ENCODE data around the gene GLDN. TPM values are rescaled to one million over a fixed set of nuclear protein-coding genes. Genes with fewer than 3 reads are reported as not detected.

GLDN gene
- total RNA-seq, 3 donors from 2014 or later = 0.18 TPM; not detected in 2

DNA sequence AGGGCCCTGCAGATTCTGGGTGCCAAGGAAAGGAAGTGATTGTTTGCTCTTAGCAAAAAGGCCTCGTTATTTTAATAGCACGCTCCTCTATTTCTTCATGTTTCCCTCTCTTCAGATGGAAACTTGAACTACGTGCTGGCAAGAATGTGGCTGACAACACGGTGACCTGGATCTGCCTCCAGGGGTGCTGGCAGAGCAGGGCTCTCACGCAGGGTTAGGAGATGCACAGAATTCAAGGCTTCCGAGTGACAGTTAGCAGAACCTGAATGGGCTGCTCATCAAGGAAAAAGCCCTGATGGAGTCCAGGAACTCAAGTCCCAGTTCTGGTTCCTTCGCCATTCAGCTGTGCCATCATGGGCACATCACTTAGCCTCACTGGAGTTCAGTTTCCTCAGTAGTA is 25.7 kb upstream of the GLDN start:
- Mint-ChIP-seq H3K9me3 (no peaks in the 10 kb centered on the region), H3K36me3 (ENCODE audit: insufficient read depth) (no peaks in the 10 kb centered on the region), H3K4me3 (no peak overlapping the region), H3K4me1 (ENCODE audit: low read depth) (no peaks in the 10 kb centered on the region), H3K27me3 (ENCODE audit: low read depth) (no peaks in the 10 kb centered on the region)
- ATAC-seq (no peak), DNase-seq (no peak)

DNA sequence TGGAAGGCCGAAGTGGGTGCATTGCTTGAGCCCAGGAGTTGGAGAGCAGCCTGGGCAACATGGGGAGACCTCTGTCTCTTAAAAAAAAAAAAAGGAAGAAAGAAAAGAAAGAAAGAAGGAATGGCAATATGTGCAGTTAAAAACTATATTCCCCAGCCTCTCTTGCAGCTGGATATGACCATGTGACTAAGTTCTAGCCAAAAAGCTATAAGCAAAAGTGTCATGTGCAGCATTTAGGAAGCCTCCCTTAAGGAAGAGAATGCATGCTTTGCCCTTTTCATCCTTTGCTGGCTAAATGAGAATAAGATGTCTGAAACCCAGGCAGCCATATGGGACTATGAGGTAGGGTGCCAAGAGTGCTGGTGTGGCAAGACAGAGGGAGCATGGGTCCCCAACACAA is 24.8 kb upstream of the GLDN start:
- Mint-ChIP-seq H3K4me1 (ENCODE audit: low read depth) (no peaks in the 10 kb centered on the region), H3K27me3 (ENCODE audit: low read depth) (no peaks in the 10 kb centered on the region), H3K9me3 (no peaks in the 10 kb centered on the region), H3K4me3 (no peak overlapping the region), H3K36me3 (ENCODE audit: insufficient read depth) (no peaks in the 10 kb centered on the region)
- no peak for ATAC-seq
- DNase-seq = no peak

DNA sequence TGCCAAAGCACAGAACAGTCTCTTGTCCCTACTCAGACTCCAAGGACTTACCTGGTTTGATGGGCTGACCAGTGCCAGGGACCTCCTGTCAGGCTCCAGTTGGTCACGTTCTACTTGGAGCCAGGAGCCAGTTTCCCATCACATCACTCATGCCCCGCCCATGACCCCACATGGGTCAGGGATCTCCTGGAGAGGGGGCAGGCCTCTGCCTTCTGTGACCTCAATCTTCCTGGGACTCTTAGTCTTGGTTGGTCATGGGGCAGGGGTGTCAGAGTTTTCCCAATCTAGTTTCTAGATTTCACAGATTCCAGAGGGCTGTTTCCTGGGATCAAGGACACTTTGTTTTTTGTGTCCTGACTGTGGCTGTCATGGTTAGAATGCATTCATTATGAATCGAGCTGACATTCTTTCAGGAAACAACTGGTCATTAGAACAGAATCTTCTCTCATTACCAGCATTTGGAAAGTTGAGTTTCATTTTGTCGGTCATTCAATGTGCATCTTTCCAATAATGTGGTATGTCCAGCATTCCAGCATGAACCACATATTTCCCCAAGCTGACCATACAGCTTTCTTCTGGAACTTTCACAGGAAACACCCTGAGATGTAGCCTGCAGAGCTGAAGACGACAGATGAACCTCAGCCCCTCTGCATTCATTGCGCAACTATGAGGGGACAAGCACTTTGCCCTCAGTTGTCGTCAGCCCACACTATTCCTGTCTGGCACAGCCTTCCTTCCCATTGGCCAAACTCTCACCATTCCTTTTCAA is 22.9 kb upstream of the GLDN start:
- no peak for ATAC-seq

DNA sequence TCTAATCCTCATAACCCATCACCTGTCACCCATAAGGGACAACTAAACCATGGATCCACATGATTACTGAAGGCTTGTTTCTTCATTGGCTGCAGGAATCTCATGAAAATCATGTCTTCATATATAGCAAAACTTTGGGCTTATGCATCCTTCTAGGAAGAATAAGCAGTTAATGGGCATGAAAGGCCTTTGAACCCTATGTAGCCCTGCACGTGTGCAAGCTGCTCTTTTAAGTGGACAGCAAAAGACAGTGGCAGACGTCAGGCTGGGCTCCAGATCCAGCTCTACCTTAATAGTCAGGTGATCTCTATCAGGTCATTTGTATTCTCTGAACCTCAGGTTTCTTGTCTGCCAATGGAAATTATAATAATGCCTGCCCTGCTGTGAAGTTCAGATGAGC is 21.9 kb upstream of the GLDN start:
- Mint-ChIP-seq H3K27me3 (ENCODE audit: low read depth) (peaks cover 3% of the 10 kb centered on the region), H3K9me3 (no peaks in the 10 kb centered on the region), H3K36me3 (ENCODE audit: insufficient read depth) (no peaks in the 10 kb centered on the region), H3K4me3 (no peak overlapping the region), H3K4me1 (ENCODE audit: low read depth) (no peaks in the 10 kb centered on the region)
- DNase-seq = no peak
- ATAC-seq = no peak

More for the DNA sequence above, 22.9 kb upstream of the GLDN start:
- Mint-ChIP-seq H3K36me3 (ENCODE audit: insufficient read depth) (no peaks in the 10 kb centered on the region), H3K4me3 (no peak overlapping the region), H3K4me1 (ENCODE audit: low read depth) (no peaks in the 10 kb centered on the region), H3K27me3 (ENCODE audit: low read depth) (no peaks in the 10 kb centered on the region), H3K9me3 (no peaks in the 10 kb centered on the region)
- DNase-seq = no peak

DNA sequence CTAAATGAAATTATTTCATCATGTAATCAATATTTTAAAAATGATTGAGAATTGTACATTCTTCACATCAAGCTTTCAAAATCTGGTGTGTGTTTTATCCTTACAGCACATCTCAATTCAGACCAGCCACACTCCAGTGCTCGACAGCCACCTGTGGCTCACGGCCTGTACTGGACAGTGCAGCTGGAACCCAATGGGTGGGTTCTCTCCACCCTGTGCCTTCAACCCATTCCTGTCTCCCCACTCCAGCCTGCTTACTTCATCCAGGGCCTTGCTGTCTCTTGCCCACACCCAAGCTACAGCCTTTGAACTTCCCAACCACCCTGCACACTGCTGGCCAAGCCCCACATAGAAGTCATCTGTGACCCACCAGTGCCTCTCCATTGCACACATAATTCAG is 20.6 kb upstream of the GLDN start:
- peaks cover 6% of the 10 kb centered on the region for H3K27me3 Mint-ChIP-seq (ENCODE audit: low read depth)
- no peaks in the 10 kb centered on the region for H3K9me3 Mint-ChIP-seq
- H3K4me1 Mint-ChIP-seq (ENCODE audit: low read depth) = no peaks in the 10 kb centered on the region
- no peak overlapping the region for H3K4me3 Mint-ChIP-seq
- DNase-seq (no peak), ATAC-seq (no peak)
- no peaks in the 10 kb centered on the region for H3K36me3 Mint-ChIP-seq (ENCODE audit: insufficient read depth)

DNA sequence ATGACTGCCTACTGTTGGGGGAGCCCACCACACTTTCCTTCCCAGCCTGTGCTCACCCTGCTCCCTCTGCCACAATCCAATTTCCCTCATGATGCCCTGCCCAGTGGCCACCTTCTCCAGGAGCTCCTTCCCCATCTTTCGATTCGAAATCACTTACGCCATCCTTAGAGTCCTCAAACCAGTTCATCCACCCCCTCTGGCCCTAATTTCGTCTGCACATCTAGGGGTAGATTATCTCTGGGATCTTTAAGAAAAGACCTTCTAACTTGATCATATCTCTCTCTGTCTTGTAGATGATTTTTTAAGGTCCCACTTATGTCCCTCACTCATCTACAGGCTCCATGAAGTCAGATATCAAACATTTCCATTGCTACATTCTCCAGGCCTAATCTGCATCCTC is 20.1 kb upstream of the GLDN start:
- ATAC-seq (no peak), DNase-seq (no peak)
- Mint-ChIP-seq H3K36me3 (ENCODE audit: insufficient read depth) (no peaks in the 10 kb centered on the region), H3K9me3 (no peaks in the 10 kb centered on the region), H3K4me3 (no peak overlapping the region), H3K27me3 (ENCODE audit: low read depth) (peaks cover 6% of the 10 kb centered on the region), H3K4me1 (ENCODE audit: low read depth) (no peaks in the 10 kb centered on the region)

DNA sequence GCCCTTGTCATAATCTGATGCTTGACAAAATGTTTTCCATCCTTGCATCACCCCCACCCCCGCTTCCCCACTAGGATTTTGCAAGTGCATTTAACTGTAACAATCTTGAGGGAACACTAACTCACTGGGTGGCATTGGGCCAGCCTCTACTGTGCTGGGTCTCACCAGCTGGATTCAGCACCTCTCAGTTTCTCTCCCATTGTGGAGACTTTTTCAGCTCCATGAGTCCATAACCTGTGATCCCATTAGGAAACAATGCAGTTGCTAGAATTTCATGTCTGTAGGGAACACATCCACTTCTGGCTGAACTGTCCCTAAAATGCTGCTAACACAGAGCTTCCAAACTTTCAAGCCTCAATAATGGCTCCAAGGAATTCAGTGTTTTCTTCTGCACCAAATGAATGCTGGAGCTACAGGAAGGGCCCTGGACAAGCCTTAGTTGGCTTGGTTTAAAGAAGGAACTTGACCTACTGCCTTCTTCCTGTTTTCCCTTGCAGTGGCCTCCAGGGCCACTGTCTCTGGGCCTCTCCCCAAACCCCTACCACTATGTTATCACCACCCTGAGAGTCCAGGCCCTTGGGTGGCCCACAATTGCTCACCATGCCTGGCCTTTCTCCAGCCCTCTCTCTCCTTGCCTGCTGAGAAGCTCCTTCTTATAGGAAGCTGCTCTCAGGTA is 18.7 kb upstream of the GLDN start:
- no peaks in the 10 kb centered on the region for H3K36me3 Mint-ChIP-seq (ENCODE audit: insufficient read depth)
- no peak overlapping the region for H3K4me3 Mint-ChIP-seq
- no peaks in the 10 kb centered on the region for H3K9me3 Mint-ChIP-seq
- no peaks in the 10 kb centered on the region for H3K4me1 Mint-ChIP-seq (ENCODE audit: low read depth)
- H3K27me3 Mint-ChIP-seq (ENCODE audit: low read depth) = peaks cover 6% of the 10 kb centered on the region
- ATAC-seq (no peak), DNase-seq (no peak)

DNA sequence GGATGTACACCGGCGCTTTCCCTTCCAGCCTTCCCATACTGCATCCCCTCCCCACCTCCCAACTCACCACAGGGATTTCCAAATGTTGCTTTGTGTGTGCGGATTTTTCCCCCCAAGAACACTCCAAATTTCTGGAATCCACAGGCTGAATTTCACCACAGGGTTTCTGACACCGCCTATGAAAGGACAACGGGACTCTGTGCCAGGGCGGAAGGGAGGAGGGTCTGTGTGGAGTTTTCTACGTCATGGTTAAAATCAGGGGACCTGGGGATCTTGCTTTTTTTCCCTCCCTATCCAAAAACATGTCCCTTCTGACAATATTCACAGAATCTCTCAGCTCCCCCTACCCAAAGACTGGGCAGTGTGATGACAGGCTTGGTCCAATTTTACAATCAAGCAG is 17.7 kb upstream of the GLDN start:
- ATAC-seq = no peak
- Mint-ChIP-seq H3K4me1 (ENCODE audit: low read depth) (no peaks in the 10 kb centered on the region), H3K9me3 (no peaks in the 10 kb centered on the region), H3K36me3 (ENCODE audit: insufficient read depth) (no peaks in the 10 kb centered on the region), H3K27me3 (ENCODE audit: low read depth) (peaks cover 6% of the 10 kb centered on the region), H3K4me3 (no peak overlapping the region)
- DNase-seq = no peak

DNA sequence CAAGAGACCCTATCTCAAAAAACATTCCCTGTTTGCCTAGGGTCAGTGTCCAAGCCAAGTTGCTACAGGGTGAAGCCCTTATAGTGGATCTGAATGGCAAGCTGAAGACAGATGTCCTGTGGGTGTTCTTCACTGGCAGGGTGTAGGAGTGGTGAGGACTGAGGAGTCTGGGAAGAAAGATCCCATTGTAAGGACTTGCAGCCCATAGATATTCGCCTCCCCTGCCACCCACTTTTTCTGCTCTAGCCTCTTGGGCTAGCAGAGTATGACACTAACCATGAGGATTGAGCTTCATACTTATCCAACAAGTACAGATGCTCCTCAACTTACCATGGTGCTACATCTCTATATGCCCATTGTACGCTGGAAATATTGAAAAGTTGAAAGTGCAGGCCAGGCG is 16.3 kb upstream of the GLDN start:
- H3K36me3 Mint-ChIP-seq (ENCODE audit: insufficient read depth) = no peaks in the 10 kb centered on the region
- ATAC-seq (no peak), DNase-seq (no peak)
- no peak overlapping the region for H3K4me3 Mint-ChIP-seq
- no peaks in the 10 kb centered on the region for H3K4me1 Mint-ChIP-seq (ENCODE audit: low read depth)
- H3K9me3 Mint-ChIP-seq = no peaks in the 10 kb centered on the region
- H3K27me3 Mint-ChIP-seq (ENCODE audit: low read depth) = peaks cover 6% of the 10 kb centered on the region

DNA sequence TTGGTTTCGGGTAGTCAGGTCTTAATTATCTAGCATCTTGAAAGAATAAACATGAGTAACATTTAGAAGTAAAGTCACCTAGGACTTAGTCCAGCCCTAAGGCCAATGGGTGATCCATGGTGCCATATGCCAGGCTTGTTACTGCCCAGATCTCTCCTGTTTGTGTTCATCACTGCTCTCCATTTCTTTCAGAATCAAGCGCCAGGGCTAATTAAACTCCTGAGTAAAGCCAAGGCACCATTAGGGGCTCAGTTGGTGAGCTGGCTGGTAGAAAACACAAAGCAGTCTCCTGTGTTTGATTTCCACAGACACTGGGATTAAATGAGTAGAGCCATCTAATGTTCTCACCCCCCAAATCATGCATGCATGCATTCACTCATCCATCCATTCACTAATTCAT is 14.4 kb upstream of the GLDN start:
- no peak for ATAC-seq
- Mint-ChIP-seq H3K4me3 (no peak overlapping the region), H3K27me3 (ENCODE audit: low read depth) (peaks cover 6% of the 10 kb centered on the region), H3K4me1 (ENCODE audit: low read depth) (no peaks in the 10 kb centered on the region), H3K36me3 (ENCODE audit: insufficient read depth) (no peaks in the 10 kb centered on the region), H3K9me3 (no peaks in the 10 kb centered on the region)
- DNase-seq = no peak

DNA sequence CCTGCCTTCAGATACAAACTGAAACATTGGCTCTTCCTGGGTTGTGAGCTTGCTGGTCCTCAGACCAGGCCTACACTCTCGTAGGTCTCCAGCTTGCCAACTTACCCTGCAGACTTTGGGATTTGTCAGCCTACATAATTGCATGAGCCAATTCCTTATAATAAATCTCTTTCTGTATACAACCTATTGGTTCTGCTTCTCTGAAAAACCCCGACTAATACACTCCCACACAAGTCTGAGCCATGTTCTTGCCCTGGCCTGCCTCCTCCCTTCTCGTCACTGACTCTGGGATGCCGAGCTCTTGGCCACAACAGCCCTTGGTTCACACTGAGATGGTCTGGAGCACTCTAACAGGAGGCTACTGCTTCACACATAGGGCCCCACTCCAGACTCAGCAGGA is 12.5 kb upstream of the GLDN start:
- DNase-seq = no peak
- H3K4me1 Mint-ChIP-seq (ENCODE audit: low read depth) = no peaks in the 10 kb centered on the region
- peaks cover 5% of the 10 kb centered on the region for H3K27me3 Mint-ChIP-seq (ENCODE audit: low read depth)
- H3K36me3 Mint-ChIP-seq (ENCODE audit: insufficient read depth) = no peaks in the 10 kb centered on the region
- no peak for ATAC-seq
- H3K4me3 Mint-ChIP-seq = no peak overlapping the region
- H3K9me3 Mint-ChIP-seq = no peaks in the 10 kb centered on the region

DNA sequence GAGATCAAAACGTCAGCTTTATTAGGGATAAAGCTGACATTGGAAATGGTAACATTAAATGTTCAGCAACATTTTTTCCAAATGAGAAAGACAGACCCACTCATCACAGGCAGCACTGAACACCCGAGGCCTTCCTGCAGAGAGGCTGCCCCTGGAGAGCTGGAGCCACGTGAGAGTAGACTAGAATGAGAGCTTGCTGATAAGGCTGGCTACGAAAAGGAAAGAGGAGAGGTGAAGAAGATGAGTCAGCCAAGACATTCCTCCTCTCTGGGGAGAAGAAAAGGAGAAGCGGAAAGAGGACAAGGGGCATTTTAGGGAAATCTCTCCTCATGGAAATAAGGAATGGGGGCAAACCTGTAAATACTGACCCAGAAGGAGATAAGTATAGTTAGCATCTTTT is 10.3 kb upstream of the GLDN start:
- H3K4me1 Mint-ChIP-seq (ENCODE audit: low read depth) = no peaks in the 10 kb centered on the region
- no peaks in the 10 kb centered on the region for H3K36me3 Mint-ChIP-seq (ENCODE audit: insufficient read depth)
- no peaks in the 10 kb centered on the region for H3K9me3 Mint-ChIP-seq
- ATAC-seq (no peak), DNase-seq (no peak)
- no peaks in the 10 kb centered on the region for H3K27me3 Mint-ChIP-seq (ENCODE audit: low read depth)
- no peak overlapping the region for H3K4me3 Mint-ChIP-seq

DNA sequence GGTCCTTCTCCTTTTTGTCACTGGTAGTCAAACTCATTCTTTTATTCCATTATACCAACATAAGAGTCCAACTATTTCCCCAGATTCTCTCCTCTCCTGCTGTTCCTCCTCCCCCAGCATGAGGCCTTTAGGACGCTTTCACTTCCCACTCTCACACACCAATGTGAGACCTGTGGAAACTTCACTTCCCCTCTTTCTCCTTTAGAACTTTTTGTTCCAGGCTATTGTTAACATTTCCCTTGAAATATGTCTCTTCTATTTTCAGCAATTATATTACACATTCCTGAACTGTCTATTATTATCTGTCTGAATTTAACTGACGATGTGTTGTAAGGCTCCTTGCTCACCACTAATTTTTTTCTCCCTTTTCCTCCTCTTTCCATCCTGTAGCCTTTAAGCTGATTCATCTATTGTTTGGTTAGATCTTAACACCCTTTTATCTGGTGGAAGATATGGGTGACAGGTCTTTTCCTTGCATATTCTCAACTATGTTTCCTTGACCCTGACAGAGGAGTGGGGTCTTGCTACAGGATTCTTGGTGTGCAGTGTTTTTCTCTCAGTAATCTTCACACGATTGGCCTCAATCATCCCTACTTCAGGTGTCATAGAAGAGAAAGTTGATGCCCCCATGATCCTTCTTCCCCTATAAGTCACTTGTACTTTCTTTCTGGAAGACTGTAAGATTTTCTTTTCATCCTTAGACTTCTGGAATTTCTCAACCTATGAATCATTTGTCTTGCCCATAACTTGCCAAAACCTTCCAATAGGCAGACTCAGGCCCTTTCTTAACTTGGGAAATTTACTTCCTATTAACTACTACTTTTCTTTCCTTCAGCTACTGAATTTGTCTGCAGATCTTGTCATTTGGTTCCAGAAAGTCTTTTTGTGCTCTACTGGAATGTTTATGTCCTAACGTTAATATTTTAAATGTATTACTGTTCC is 9.0 kb upstream of the GLDN start:
- no peak for ATAC-seq
- no peak for DNase-seq
- Mint-ChIP-seq H3K4me3 (no peak overlapping the region), H3K4me1 (ENCODE audit: low read depth) (no peaks in the 10 kb centered on the region), H3K9me3 (no peaks in the 10 kb centered on the region), H3K36me3 (ENCODE audit: insufficient read depth) (no peaks in the 10 kb centered on the region), H3K27me3 (ENCODE audit: low read depth) (no peaks in the 10 kb centered on the region)

DNA sequence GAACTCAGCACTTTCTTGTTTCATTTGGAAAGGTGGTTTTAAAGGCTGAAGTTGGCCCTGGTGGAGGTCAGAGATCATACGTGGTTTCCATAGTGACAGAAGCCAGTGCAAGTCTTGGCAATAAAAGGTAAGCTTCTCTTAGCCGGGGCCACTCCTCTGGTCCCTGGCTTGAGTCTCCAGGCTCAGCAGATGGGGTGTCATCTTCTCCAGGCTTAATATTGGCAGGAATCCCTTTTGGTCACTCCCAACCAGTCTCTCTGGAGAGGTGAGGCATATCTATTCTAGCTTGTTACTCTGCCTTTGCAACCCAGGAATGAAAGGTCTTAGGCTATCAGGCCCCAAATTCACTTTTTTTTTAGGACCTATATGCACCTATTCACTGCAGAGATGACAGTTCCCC is 7.9 kb upstream of the GLDN start:
- no peak overlapping the region for H3K4me3 Mint-ChIP-seq
- no peaks in the 10 kb centered on the region for H3K9me3 Mint-ChIP-seq
- H3K36me3 Mint-ChIP-seq (ENCODE audit: insufficient read depth) = no peaks in the 10 kb centered on the region
- ATAC-seq (no peak), DNase-seq (no peak)
- H3K27me3 Mint-ChIP-seq (ENCODE audit: low read depth) = no peaks in the 10 kb centered on the region
- H3K4me1 Mint-ChIP-seq (ENCODE audit: low read depth) = no peaks in the 10 kb centered on the region

Data from activated T-cell treated with anti-CD3 and anti-CD28 coated beads, Interleukin-2, amount 50 U/mL, for 4 hours (primary cell).